Thoracic aorta (tissue), 2 donors: ENCODE measurements around the gene TGFB1I1. TPM values are rescaled to one million over a fixed set of nuclear protein-coding genes. Genes with fewer than 3 reads are reported as not detected.

Experiments used
- ATAC-seq: fragments of 150-250 bp; one replicate; pipeline ENCODE4 v1.8.0; 2017; ENCODE audit warnings: low read depth; ENCODE audit not compliant: insufficient number of reproducible peaks, low FRiP score
- DNase-seq: peaks from one replicate; pipeline ENCODE4 v3.0.0-alpha.2; 2020; ENCODE audit warnings: low spot score
- H3K27ac ChIP-seq, 2 donors: fragments of 200-600 bp; sonication (generic); 1 replicate in 1 of 2; 2 replicates in 1 of 2; pipeline ENCODE4 v1.5.1; 2016; ENCODE audit warnings: mild to moderate bottlenecking in 2 of 2, moderate library complexity in 2 of 2
- H3K27me3 ChIP-seq: fragments of 200-600 bp; sonication (generic); replicated peaks from 2 replicates; pipeline ENCODE4 v1.6.0; 2016; ENCODE audit warnings: mild to moderate bottlenecking; ENCODE audit not compliant: insufficient read depth
- H3K36me3 ChIP-seq: fragments of 200-600 bp; sonication (generic); one replicate; pipeline ENCODE4 v1.5.1; 2016
- H3K4me1 ChIP-seq, 2 donors: fragments of 200-600 bp; sonication (generic); 1 replicate in 1 of 2; 2 replicates in 1 of 2; pipeline versions ENCODE4 v1.5.1 to v1.6.0; 2016; ENCODE audit warnings: low read depth in 2 of 2, mild to moderate bottlenecking in 1 of 2; ENCODE audit not compliant: control insufficient read depth in 1 of 2
- H3K4me3 ChIP-seq: fragments of 200-600 bp; sonication (generic); 2 replicates; pipeline ENCODE4 v1.5.1; 2016; ENCODE audit warnings: mild to moderate bottlenecking
- H3K9me3 ChIP-seq: fragments of 200-600 bp; sonication (generic); 2 replicates; pipeline ENCODE4 v1.5.1; 2016
- total RNA-seq, 2 donors: library from RNA; depleted of rRNA; stranded (reverse); fragments of >200 nt; gene quantifications; one replicate each; pipeline versions ENCODE4 v1.1.0 to v1.2.3, GENCODE V29; 2016
- TF ChIP-seq, protein P1 (sequence below): fragments of 200-600 bp; sonication (generic); IDR thresholded peaks from one replicate; pipeline ENCODE4 v1.5.1; 2019; ENCODE audit warnings: antibody characterized with exemption

The TGFB1I1 gene
- total RNA-seq, 2 donors from 2014 or later: 192 to 231 TPM

DNA sequence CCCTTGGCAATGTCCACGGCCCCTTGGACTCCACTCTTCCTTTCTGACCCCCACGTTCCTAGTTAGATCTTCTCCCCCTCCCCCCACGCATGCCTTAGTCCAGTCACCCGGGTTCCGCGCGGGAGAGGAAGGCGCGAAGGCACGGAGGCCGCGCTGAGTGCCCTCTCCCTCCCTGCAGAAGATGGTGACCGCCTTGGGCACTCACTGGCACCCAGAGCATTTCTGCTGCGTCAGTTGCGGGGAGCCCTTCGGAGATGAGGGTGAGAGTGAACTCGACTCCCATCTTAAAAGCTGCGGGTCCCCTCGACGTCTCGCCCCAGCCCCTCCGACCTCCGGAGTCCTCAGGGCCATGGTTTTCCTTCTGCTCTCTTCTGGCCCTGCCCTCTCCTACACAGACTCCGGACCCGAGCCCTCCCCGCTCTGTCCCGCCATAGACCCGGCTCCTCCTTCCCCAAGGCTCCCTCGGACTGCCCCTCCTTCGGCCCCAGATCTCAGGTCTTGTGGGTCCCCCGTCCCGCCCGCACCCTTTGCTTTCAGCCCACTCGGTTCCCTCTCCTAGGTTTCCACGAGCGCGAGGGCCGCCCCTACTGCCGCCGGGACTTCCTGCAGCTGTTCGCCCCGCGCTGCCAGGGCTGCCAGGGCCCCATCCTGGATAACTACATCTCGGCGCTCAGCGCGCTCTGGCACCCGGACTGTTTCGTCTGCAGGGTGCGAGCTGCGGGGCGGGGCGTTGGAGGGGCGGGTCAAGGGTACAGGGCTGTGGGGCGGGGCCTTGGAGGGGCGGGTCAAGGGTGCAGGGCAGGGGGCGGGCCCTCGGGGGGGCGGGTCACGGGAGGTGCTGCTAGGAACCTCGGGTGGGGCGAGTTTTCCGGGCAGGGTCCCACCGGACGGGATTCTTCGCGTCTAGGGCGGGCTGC is 4.6 kb downstream of the TGFB1I1 start:
- ATAC-seq (no peak), DNase-seq (no peak)
- H3K27ac ChIP-seq: no peak overlapping the region
- peak overlapping the region; percentile 59 for H3K4me3 ChIP-seq
- peaks cover 48% of the 10 kb centered on the region for H3K36me3 ChIP-seq
- TF ChIP-seq, protein P1, sequence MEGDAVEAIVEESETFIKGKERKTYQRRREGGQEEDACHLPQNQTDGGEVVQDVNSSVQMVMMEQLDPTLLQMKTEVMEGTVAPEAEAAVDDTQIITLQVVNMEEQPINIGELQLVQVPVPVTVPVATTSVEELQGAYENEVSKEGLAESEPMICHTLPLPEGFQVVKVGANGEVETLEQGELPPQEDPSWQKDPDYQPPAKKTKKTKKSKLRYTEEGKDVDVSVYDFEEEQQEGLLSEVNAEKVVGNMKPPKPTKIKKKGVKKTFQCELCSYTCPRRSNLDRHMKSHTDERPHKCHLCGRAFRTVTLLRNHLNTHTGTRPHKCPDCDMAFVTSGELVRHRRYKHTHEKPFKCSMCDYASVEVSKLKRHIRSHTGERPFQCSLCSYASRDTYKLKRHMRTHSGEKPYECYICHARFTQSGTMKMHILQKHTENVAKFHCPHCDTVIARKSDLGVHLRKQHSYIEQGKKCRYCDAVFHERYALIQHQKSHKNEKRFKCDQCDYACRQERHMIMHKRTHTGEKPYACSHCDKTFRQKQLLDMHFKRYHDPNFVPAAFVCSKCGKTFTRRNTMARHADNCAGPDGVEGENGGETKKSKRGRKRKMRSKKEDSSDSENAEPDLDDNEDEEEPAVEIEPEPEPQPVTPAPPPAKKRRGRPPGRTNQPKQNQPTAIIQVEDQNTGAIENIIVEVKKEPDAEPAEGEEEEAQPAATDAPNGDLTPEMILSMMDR: no peak
- H3K9me3 ChIP-seq: no peaks in the 10 kb centered on the region
- peaks cover 4 to 22% of the 10 kb centered on the region in 2 donors for H3K4me1 ChIP-seq
- H3K27me3 ChIP-seq: no peaks in the 10 kb centered on the region

DNA sequence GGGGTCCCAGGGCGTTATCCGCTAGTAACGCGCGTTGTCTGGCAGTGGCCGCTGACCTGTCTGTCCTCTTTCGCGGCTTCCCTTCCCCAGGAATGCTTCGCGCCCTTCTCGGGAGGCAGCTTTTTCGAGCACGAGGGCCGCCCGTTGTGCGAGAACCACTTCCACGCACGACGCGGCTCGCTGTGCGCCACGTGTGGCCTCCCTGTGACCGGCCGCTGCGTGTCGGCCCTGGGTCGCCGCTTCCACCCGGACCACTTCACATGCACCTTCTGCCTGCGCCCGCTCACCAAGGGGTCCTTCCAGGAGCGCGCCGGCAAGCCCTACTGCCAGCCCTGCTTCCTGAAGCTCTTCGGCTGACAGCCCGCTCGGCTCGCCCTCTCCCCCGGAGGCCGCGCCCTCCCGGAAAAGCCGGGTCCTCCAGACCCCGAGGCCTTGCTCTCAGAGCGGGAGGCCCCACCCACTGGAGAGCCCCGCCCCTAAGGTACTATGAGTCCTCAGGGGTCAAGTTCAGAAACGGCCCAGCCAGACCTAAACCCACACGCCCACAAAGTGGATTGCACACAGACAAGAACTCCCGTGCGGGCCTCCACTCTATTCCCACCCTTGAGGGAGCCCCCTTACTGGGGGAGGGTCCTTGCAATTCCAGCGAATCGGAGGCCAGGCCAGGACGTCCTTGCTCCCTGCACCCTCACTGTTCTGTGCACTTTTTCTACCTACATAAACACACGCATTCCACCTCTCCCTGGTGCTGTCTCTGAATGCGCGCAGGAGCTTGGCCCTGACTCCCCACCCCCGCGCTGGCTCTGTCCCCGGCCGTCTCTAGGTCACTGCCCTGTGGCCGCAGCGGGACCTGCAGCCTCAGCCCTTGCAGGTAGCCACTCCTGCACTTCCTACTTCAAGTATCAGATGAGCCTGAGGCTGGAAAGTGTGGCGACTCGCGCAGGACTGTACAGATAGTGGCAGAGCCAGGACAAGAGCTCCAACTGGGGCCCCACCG is 5.6 kb downstream of the TGFB1I1 start:
- Histone ChIP-seq H3K36me3 (peaks cover 48% of the 10 kb centered on the region), H3K27me3 (no peaks in the 10 kb centered on the region), H3K27ac (no peak overlapping the region), H3K4me1 (peaks cover 4 to 22% of the 10 kb centered on the region in 2 donors), H3K9me3 (no peaks in the 10 kb centered on the region), H3K4me3 (peak overlapping the region; percentile 59)
- TF ChIP-seq, protein P1: peak; percentile 14
- no peak for DNase-seq
- ATAC-seq: no peak

DNA sequence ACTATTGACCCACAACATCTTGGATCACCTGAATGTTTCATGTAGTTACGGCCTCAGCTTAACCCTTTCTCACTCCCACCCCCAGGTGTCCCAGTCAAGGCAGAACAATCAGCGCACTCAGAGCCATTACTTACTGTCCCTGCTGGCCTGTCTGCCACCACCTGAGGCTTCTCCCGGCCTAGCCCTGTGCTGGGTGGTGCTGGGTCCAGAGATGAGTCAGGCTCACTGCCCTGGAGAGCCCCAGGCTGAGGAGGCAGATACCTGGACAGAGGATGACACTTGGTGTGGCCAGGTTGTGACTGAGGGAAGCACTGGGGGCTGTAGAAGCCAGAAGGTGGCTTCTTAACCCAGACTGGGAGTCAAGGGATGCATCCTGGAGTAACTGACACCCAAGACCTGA is 7.0 kb downstream of the TGFB1I1 start:
- no peak overlapping the region for H3K4me3 ChIP-seq
- TF ChIP-seq, protein P1: no peak
- no peaks in the 10 kb centered on the region for H3K9me3 ChIP-seq
- H3K36me3 ChIP-seq: peaks cover 39% of the 10 kb centered on the region
- H3K4me1 ChIP-seq: peaks cover 0 to 12% of the 10 kb centered on the region in 2 donors
- DNase-seq (no peak), ATAC-seq (no peak)
- H3K27ac ChIP-seq: no peak overlapping the region
- no peaks in the 10 kb centered on the region for H3K27me3 ChIP-seq

DNA sequence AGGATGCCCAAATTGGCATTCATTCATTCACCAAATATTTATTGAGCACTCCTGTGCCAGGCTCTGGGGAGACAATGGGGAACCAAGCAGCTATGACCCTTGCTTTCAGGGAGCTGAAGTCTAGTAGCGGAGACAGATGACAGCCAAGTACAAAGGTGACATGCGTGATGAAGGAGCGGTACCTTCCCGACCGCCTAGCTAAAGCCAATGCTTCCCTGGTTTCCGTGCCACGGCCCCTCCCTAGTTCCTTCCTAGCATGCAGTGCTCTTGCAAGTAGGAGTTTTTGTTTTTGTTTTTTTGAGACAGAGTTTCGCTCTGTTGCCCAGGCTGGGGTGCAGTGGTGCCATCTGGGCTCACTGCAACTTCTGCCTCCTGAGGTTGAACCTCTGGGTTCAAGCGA is 7.8 kb downstream of the TGFB1I1 start:
- Histone ChIP-seq H3K4me1 (peaks cover 0 to 5% of the 10 kb centered on the region in 2 donors), H3K36me3 (peaks cover 31% of the 10 kb centered on the region), H3K4me3 (no peak overlapping the region), H3K27me3 (no peaks in the 10 kb centered on the region), H3K9me3 (no peaks in the 10 kb centered on the region), H3K27ac (no peak overlapping the region)
- ATAC-seq (no peak), DNase-seq (no peak)
- TF ChIP-seq, protein P1: no peak
